Tibial nerve (tissue), 4 donors: ENCODE measurements around the gene VPS26A. TPM values are rescaled to one million over a fixed set of nuclear protein-coding genes. Genes with fewer than 3 reads are reported as not detected.

ENCODE experiments used
- DNase-seq, 2 donors: peaks; one replicate each; pipeline ENCODE4 v3.0.0-alpha.2; 2019; ENCODE audit warnings: low spot score in 2 of 2
- H3K27ac ChIP-seq, 4 donors: fragments of 200-600 bp; sonication (generic) in 3 of 4; one replicate each; pipeline ENCODE4 v1.5.1; 2017 to 2019; ENCODE audit warnings: mild to moderate bottlenecking in 1 of 4
- H3K27me3 ChIP-seq, 2 donors: fragments of 200-600 bp; sonication (generic) in 1 of 2; one replicate each; pipeline versions ENCODE4 v1.5.1 to v1.6.0; 2017 to 2019
- H3K36me3 ChIP-seq, 3 donors: fragments of 200-600 bp; sonication (generic); one replicate each; pipeline ENCODE4 v1.5.1; 2018 to 2019
- H3K4me1 ChIP-seq, 4 donors: fragments of 200-600 bp; sonication (generic) in 3 of 4; one replicate each; pipeline ENCODE4 v1.5.1; 2017 to 2019
- H3K4me3 ChIP-seq, 4 donors: fragments of 200-600 bp; sonication (generic) in 3 of 4; one replicate each; pipeline ENCODE4 v1.5.1; 2017 to 2019; ENCODE audit warnings: mild to moderate bottlenecking in 1 of 4, moderate library complexity in 1 of 4
- H3K9me3 ChIP-seq, 4 donors: fragments of 200-600 bp; sonication (generic) in 3 of 4; one replicate each; pipeline ENCODE4 v1.5.1; 2017 to 2019
- EP300 ChIP-seq, 2 donors: sonication (generic); formaldehyde crosslinking; IDR thresholded peaks; one replicate each; pipeline ENCODE4 v1.6.1; 2017; ENCODE audit warnings: antibody characterized with exemption in 2 of 2, mild to moderate bottlenecking in 1 of 2
- POLR2A ChIP-seq, 2 donors: fragments of 450-650 bp; IDR thresholded peaks; one replicate each; pipeline ENCODE4 v1.6.1; 2017; ENCODE audit warnings: antibody characterized with exemption in 2 of 2, mild to moderate bottlenecking in 2 of 2, moderate library complexity in 2 of 2
- WGBS, 2 donors: methylation state at CpG; one replicate each; pipeline ENCODE4 v1.1.5; 2018; 5-methylcytosine and 5-hydroxymethylcytosine counted together
- total RNA-seq, 4 donors: library from RNA; depleted of rRNA; stranded (reverse); fragments of >200 nt; gene quantifications; one replicate each; pipeline ENCODE4 v1.1.0, GENCODE V29; 2016
- TF ChIP-seq, protein P1 (sequence below), 5 experiments: fragments of 200-600 bp in 3 of 5; fragments of 450-650 bp in 2 of 5; sonication (generic) in 3 of 5; IDR thresholded peaks; one replicate each; pipeline ENCODE4 v1.5.1; 2016 to 2019; ENCODE audit warnings: antibody characterized with exemption in 5 of 5, mild to moderate bottlenecking in 3 of 5, moderate library complexity in 2 of 5

The VPS26A gene
- total RNA-seq, 4 donors from 2014 or later = 36.8 to 51.1 (median 39.0) TPM

DNA sequence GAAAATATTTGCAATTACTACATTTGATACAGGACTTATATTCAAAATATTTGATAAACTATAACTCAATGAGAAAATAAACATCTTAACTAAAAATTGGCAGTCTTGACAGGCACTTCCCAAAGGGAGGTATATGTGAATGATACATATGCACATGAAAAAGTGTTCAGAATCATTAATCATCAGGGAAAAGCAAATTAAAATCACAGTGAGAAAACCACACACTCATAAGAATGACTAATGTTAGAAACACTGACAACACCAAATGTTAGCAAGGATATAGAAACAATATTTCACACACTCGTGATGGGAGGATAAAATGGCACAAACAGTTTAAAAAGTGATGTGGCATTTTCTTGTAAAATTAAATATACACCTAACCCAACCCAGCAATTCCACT lies 4.1 kb upstream of the VPS26A start:
- Histone ChIP-seq H3K4me3 (no peak overlapping the region), H3K4me1 (peaks cover 0 to 7% (median 5%) of the 10 kb centered on the region in 4 donors), H3K36me3 (no peaks in the 10 kb centered on the region), H3K27ac (no peak overlapping the region), H3K27me3 (no peaks in the 10 kb centered on the region), H3K9me3 (no peaks in the 10 kb centered on the region)
- TF ChIP-seq, protein P1, sequence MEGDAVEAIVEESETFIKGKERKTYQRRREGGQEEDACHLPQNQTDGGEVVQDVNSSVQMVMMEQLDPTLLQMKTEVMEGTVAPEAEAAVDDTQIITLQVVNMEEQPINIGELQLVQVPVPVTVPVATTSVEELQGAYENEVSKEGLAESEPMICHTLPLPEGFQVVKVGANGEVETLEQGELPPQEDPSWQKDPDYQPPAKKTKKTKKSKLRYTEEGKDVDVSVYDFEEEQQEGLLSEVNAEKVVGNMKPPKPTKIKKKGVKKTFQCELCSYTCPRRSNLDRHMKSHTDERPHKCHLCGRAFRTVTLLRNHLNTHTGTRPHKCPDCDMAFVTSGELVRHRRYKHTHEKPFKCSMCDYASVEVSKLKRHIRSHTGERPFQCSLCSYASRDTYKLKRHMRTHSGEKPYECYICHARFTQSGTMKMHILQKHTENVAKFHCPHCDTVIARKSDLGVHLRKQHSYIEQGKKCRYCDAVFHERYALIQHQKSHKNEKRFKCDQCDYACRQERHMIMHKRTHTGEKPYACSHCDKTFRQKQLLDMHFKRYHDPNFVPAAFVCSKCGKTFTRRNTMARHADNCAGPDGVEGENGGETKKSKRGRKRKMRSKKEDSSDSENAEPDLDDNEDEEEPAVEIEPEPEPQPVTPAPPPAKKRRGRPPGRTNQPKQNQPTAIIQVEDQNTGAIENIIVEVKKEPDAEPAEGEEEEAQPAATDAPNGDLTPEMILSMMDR (IDR thresholded peaks at IDR 0.05) = no peak
- TF ChIP-seq EP300 (IDR thresholded peaks at IDR 0.05) (no peak), POLR2A (IDR thresholded peaks at IDR 0.05) (no peak)
- no peak for DNase-seq
- 63 to 80% methylated on average over 1 of the region's 1 CpG for whole genome bisulfite sequencing, 2 donors

DNA sequence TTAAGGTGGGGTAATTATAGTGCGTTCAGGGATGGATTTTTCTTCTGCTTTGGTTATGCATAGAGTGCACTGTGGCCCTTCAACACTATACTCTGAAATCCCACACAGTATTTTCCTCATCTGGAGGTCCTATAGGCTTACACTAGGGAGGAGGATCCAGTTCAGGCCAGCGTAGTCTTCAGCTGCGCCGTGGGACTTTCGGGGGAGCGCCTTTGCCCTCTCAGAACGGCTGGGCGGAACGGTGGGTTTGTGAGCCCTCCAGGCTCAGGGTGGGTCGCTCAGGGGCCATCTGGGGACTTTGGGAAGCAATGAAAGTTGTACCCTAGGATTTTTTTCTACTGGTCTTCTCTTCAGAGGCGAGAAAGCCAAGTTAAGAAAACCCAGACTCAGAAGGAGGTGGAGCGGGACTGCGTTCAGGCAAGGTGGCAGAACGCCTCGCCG lies 652 bp upstream of the VPS26A start:
- TF ChIP-seq, protein P1 (IDR thresholded peaks at IDR 0.05) = no peak
- no peak for TF ChIP-seq POLR2A (IDR thresholded peaks at IDR 0.05)
- DNase-seq = peak in 1 of 2 donors; percentile 31
- Histone ChIP-seq H3K27me3 (no peaks in the 10 kb centered on the region), H3K4me3 (peak overlapping the region; percentile 70 to 100 (median 96)), H3K27ac (peak overlapping the region; percentile 97 to 100 (median 98)), H3K4me1 (peaks cover 0 to 27% (median 16%) of the 10 kb centered on the region in 4 donors), H3K9me3 (no peaks in the 10 kb centered on the region), H3K36me3 (no peaks in the 10 kb centered on the region)
- 0 to 1% methylated on average over 16 of the region's 16 CpGs for WGBS, 2 donors

DNA sequence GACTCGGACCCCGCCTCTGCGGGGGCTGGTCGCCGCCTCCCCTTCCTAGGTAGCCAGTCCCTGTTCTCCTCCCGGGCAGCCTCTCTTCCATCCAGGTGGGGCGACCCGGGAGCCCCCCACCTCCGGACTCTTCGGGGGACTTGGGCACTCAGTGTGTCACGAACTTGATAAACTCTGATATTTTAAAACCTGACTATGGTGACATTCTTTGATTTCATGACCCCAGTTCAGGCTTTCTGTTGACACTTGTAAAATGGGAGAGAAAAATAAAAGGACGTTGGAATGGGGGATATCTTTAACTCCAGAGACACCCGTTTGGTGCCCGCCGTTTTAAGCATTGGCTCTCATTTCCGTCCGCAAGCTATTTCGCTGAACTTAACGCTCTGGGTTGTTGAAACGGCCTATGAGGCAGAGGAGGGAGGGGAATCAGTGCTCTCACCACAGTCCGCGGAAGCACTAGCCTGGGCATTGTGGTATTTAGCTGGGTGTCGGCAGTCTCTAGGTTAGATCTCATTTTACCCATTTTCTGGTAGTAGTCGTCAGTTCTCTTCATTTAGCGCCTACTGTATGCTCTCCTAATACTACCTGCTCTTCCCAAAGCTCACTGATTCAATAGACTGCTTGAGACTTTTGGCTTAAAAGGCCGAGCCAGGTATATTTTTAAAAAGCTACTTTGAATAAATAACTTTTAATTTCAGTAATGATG lies 738 bp downstream of the VPS26A start:
- WGBS, 2 donors = 1% methylated on average over 21 of the region's 26 CpGs

DNA sequence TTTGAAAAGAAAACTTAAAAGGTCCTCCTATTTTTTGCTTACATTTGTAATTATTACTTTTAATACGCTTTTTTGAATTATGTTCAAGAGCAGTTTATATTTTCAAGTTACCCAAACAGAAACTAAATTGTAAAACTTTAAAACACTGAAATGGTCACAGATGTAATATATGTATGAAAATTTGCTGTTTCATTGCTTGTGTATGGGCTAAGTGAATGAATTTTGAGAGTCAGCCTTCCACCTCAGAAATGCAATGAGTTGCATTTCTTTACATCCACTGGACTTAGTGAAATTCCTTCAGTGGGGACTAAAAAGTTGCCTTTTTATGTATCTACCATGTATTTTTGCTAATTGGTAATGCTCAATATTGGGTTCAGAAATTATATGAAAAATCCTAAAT lies 1.6 kb downstream of the VPS26A start:
- peaks cover 0 to 50% (median 16%) of the 10 kb centered on the region in 4 donors for H3K4me1 ChIP-seq
- DNase-seq = no peak
- H3K27me3 ChIP-seq = no peaks in the 10 kb centered on the region
- H3K4me3 ChIP-seq = peak overlapping the region in 1 of 4 donors; percentile 100
- TF ChIP-seq EP300 (IDR thresholded peaks at IDR 0.05) (no peak), POLR2A (IDR thresholded peaks at IDR 0.05) (no peak)
- TF ChIP-seq, protein P1 (IDR thresholded peaks at IDR 0.05) = no peak
- no peaks in the 10 kb centered on the region for H3K9me3 ChIP-seq
- no peaks in the 10 kb centered on the region for H3K36me3 ChIP-seq
- H3K27ac ChIP-seq = no peak overlapping the region
- WGBS, 2 donors = 65 to 80% methylated on average over 1 of the region's 1 CpG

More for the DNA sequence above, 738 bp downstream of the VPS26A start:
- Histone ChIP-seq H3K27me3 (no peaks in the 10 kb centered on the region), H3K36me3 (no peaks in the 10 kb centered on the region), H3K4me1 (peaks cover 0 to 41% (median 16%) of the 10 kb centered on the region in 4 donors), H3K4me3 (peak overlapping the region; percentile 90 to 100 (median 96)), H3K27ac (peak overlapping the region; percentile 96 to 100 (median 97)), H3K9me3 (no peaks in the 10 kb centered on the region)
- no peak for TF ChIP-seq POLR2A (IDR thresholded peaks at IDR 0.05)
- peak in 1 of 2 donors; percentile 26 for TF ChIP-seq EP300 (IDR thresholded peaks at IDR 0.05)
- DNase-seq = no peak

DNA sequence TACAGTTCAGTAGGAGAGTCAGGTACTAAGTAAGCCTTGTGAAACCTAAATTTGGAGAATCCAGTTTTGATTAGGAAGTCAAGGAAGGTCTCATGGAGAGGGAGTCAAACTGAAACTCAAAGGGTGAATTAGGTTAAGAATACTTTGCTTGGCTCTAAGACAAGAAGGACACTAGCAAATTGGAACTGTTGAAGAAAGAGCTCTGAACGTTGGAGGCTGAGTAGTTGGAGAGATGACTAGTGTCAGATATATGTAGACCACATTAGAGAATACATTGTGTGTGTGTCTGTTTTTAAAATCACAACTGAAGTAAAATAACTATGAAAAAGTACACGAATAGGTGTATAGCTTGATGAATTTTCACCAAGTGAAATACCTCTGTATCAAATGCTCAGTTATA lies 6.3 kb downstream of the VPS26A start:
- no peak for DNase-seq
- no peak overlapping the region for H3K27ac ChIP-seq
- 36 to 44% methylated on average over 2 of the region's 2 CpGs for WGBS, 2 donors
- H3K27me3 ChIP-seq = no peaks in the 10 kb centered on the region
- H3K4me1 ChIP-seq = peaks cover 0 to 42% (median 7%) of the 10 kb centered on the region in 4 donors
- H3K36me3 ChIP-seq = peaks cover 0 to 19% (median 0%) of the 10 kb centered on the region in 3 donors
- H3K9me3 ChIP-seq = no peaks in the 10 kb centered on the region
- no peak for TF ChIP-seq EP300 (IDR thresholded peaks at IDR 0.05)
- TF ChIP-seq POLR2A (IDR thresholded peaks at IDR 0.05) = no peak
- TF ChIP-seq, protein P1 (IDR thresholded peaks at IDR 0.05) = no peak
- H3K4me3 ChIP-seq = no peak overlapping the region
